Endodermal cell (in vitro differentiated cells): ENCODE results near the gene SPARC. TPM values are rescaled to one million over a fixed set of nuclear protein-coding genes. Genes with fewer than 3 reads are reported as not detected.
A peak's percentile ranks its signal among the peaks of the same experiment; 100 is the strongest.

Experiments used
- DNase-seq: peaks from one replicate; pipeline ENCODE4 v3.0.0-alpha.2; 2017
- H3K27ac ChIP-seq: 2 replicates; pipeline ENCODE4 v1.5.1; 2013; ENCODE audit warnings: mild to moderate bottlenecking, low read depth, low read length, moderate library complexity
- H3K27me3 ChIP-seq: 2 replicates; pipeline ENCODE4 v1.6.1; 2013; ENCODE audit warnings: mild to moderate bottlenecking, low read length, moderate library complexity; ENCODE audit not compliant: insufficient read depth, control insufficient read depth, poor library complexity, severe bottlenecking
- H3K36me3 ChIP-seq: 2 replicates; pipeline ENCODE4 v1.7.0; 2013; ENCODE audit warnings: mild to moderate bottlenecking, low read length, moderate library complexity; ENCODE audit not compliant: control insufficient read depth, insufficient read depth
- H3K4me1 ChIP-seq: one replicate; pipeline ENCODE4 v1.7.0; 2013; ENCODE audit warnings: low read length; ENCODE audit not compliant: control insufficient read depth, insufficient read depth
- H3K4me3 ChIP-seq: 2 replicates; pipeline ENCODE4 v1.5.1; 2013; ENCODE audit warnings: mild to moderate bottlenecking, low read length, moderate library complexity
- H3K9ac ChIP-seq: 2 replicates; pipeline ENCODE4 v1.6.1; 2013; ENCODE audit warnings: mild to moderate bottlenecking, low read length, moderate library complexity; ENCODE audit not compliant: poor library complexity, severe bottlenecking; ENCODE audit errors: extremely low read depth
- H3K9me3 ChIP-seq: 2 replicates; pipeline ENCODE4 v1.6.1; 2013; ENCODE audit warnings: mild to moderate bottlenecking, low read length, moderate library complexity; ENCODE audit not compliant: control insufficient read depth
- H3K27ac Mint-ChIP-seq: 2 replicates; pipeline ENCODE4 v1.8.0; 2020; ENCODE audit warnings: mixed read lengths
- H3K27me3 Mint-ChIP-seq: 2 replicates; pipeline ENCODE4 v1.8.0; 2021; ENCODE audit warnings: mild to moderate bottlenecking, mixed read lengths; ENCODE audit not compliant: insufficient read depth
- H3K36me3 Mint-ChIP-seq: 2 replicates; pipeline ENCODE4 v1.8.0; 2020; ENCODE audit warnings: low read depth, mixed read lengths
- H3K4me1 Mint-ChIP-seq: 2 replicates; pipeline ENCODE4 v1.8.0; 2020; ENCODE audit warnings: mixed read lengths
- H3K4me3 Mint-ChIP-seq: 2 replicates; pipeline ENCODE4 v1.8.0; 2020; ENCODE audit warnings: mild to moderate bottlenecking, moderate library complexity, mixed read lengths
- H3K9me3 Mint-ChIP-seq: 2 replicates; pipeline ENCODE4 v1.8.0; 2020; ENCODE audit warnings: mild to moderate bottlenecking, mixed read lengths
- CTCF ChIP-seq: fragments of 200-600 bp; sonication (generic); conservative IDR thresholded peaks from 2 replicates; pipeline ENCODE4 v1.5.0; 2021; ENCODE audit warnings: antibody characterized with exemption, mild to moderate bottlenecking
- WGBS, 2 experiments: methylation state at CpG; one replicate each; pipeline versions ENCODE4 v1.1.5 to v1.1.7; 2013; ENCODE audit warnings: missing lambda C conversion rate in 2 of 2, mixed read lengths in 1 of 2; ENCODE audit not compliant: insufficient coverage in 1 of 2, insufficient read length in 1 of 2; 5-methylcytosine and 5-hydroxymethylcytosine counted together
- total RNA-seq, 2 donors: library from RNA; stranded (reverse); fragmentation: NEBNext Ultra II Directional in 1 of 2; extraction: Animal tissue kit (Norgen Biotek cat#: 25700) in 1 of 2; gene quantifications; 2 replicates in 1 of 2; 3 replicates in 1 of 2; pipeline ENCODE4 v1.2.1, GENCODE V29; 2021

The SPARC gene
- total RNA-seq, 2 donors from 2014 or later, result 523 to 643 TPM

DNA sequence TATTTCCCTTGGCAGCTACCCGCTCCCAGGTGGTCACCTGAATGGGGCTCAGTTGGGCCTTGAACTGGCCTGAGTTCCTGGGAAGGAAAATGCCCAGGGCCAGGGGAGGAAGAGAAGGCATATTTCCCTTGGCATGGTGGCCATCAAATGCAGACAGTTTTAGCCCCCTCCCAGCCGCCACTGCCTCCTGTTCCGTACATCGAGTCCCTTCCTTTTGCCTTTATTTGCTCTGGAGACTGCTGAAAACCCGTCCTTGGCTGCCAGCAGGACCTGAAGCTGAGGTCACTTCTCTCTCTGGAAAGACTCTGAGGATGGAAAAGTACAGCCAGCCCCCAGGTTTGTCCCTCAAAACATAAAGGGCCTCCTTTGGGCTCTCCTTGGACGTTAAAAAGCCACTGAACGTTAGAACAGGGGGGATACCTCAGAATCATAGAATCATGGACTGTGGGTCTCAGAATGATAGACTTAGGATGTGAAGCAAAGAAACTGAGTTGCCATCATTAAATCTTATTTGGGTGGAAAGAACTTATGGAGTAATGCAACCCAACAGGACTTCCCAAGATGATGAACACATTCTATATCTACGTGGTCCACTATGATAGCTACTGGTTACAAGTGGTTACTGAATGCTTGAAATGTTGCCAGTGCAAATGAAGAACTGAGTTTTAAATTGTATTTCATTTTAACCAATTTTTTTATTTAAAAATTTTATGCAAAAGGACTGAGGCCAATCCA, 7.1 kb downstream of the SPARC start:
- Histone ChIP-seq H3K9me3 (no peaks in the 10 kb centered on the region), H3K27ac (no peak overlapping the region), H3K4me1 (peaks cover 40% of the 10 kb centered on the region), H3K27me3 (no peaks in the 10 kb centered on the region), H3K36me3 (peaks cover 54% of the 10 kb centered on the region), H3K4me3 (no peak overlapping the region), H3K9ac (no peak overlapping the region)
- no peak for TF ChIP-seq CTCF
- Mint-ChIP-seq H3K36me3 (peaks cover 22% of the 10 kb centered on the region), H3K4me3 (no peak overlapping the region), H3K27me3 (no peaks in the 10 kb centered on the region), H3K27ac (no peak overlapping the region), H3K9me3 (no peaks in the 10 kb centered on the region), H3K4me1 (peaks cover 58% of the 10 kb centered on the region)
- 97 to 100% methylated on average over 4 to 8 of the region's 8 CpGs for WGBS, 2 experiments
- DNase-seq, result no peak

DNA sequence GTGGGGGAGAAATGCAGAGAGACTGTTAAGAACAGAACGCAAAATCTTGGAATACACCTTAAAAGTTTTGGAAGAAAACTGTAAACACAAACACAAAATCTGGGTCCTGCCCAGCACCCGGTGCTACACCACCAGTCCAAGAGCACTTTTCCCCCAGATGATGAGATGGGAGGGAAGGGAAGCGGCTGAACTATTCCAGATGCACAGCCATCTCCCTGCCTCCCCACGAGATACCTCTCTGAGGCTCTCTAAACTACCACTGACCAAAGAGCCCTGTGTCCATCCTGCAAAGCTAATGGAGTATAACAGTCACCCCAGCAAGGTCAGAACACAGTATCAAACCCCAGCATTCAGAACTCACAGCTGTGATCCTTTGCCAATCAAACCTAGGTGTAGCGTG, 8.0 kb downstream of the SPARC start:
- WGBS, 2 experiments, result 97 to 100% methylated on average over 1 to 5 of the region's 5 CpGs
- H3K9ac ChIP-seq, result no peak overlapping the region
- peaks cover 58% of the 10 kb centered on the region for H3K36me3 ChIP-seq
- H3K4me1 Mint-ChIP-seq, result peaks cover 56% of the 10 kb centered on the region
- no peak overlapping the region for H3K4me3 Mint-ChIP-seq
- no peaks in the 10 kb centered on the region for H3K9me3 Mint-ChIP-seq
- no peak for DNase-seq
- peak overlapping the region; percentile 6 for H3K27ac ChIP-seq
- no peak overlapping the region for H3K27ac Mint-ChIP-seq
- H3K4me1 ChIP-seq, result peaks cover 38% of the 10 kb centered on the region
- peaks cover 25% of the 10 kb centered on the region for H3K36me3 Mint-ChIP-seq
- no peaks in the 10 kb centered on the region for H3K9me3 ChIP-seq
- no peak for TF ChIP-seq CTCF
- no peak overlapping the region for H3K4me3 ChIP-seq
- no peaks in the 10 kb centered on the region for H3K27me3 ChIP-seq
- H3K27me3 Mint-ChIP-seq, result no peaks in the 10 kb centered on the region

- H3K9me3 Mint-ChIP-seq, result no peaks in the 10 kb centered on the region
- peaks cover 38% of the 10 kb centered on the region for H3K4me1 ChIP-seq
- no peaks in the 10 kb centered on the region for H3K27me3 ChIP-seq
- WGBS, 2 experiments, result 95 to 97% methylated on average over 5 to 6 of the region's 6 CpGs
- no peak for DNase-seq
- no peaks in the 10 kb centered on the region for H3K27me3 Mint-ChIP-seq
- no peak for TF ChIP-seq CTCF
- peaks cover 23% of the 10 kb centered on the region for H3K36me3 Mint-ChIP-seq
- no peak overlapping the region for H3K9ac ChIP-seq
- H3K4me3 ChIP-seq, result no peak overlapping the region
- peaks cover 53% of the 10 kb centered on the region for H3K36me3 ChIP-seq
- H3K9me3 ChIP-seq, result no peaks in the 10 kb centered on the region
- H3K27ac ChIP-seq, result peak overlapping the region; percentile 6
- peak overlapping the region; percentile 63 for H3K27ac Mint-ChIP-seq
- H3K4me3 Mint-ChIP-seq, result no peak overlapping the region
- peaks cover 57% of the 10 kb centered on the region for H3K4me1 Mint-ChIP-seq
Observed at GRCh38 chr5:151677776-151678545, 8.8 kb downstream of the SPARC start.
